Measurements from ENCODE around the gene TMEM223. TPM values are rescaled to one million over a fixed set of nuclear protein-coding genes. Genes with fewer than 3 reads are reported as not detected.
A peak's percentile ranks its signal among the peaks of the same experiment; 100 is the strongest.

The TMEM223 gene
- total and polyA plus RNA-seq, 9 of the 15 experiments (the other 6 are each of a cell fraction or from before 2014, with no cell fraction given), result 5.9 to 34.5 (median 19.6) TPM

GRCh38 chr11:62771144-62772021 lies 20.4 kb downstream of the TMEM223 start, which contains the start of gene TAF6L (continued):
- TF ChIP-seq ZNF146 (CRISPR knock-in tag; IDR thresholded peaks at IDR 0.05; ENCODE audit: unreplicated experiment) (no peak), ZSCAN32 (CRISPR knock-in tag; IDR thresholded peaks at IDR 0.05) (no peak), HMG20A (CRISPR knock-in tag; conservative IDR thresholded peaks at IDR 0.05) (no peak), ZNF263 (CRISPR knock-in tag; IDR thresholded peaks at IDR 0.05; ENCODE audit: borderline replicate concordance) (peak; percentile 24; the same call in 1 of the 2 replicates), CBFB (CRISPR knock-in tag; IDR thresholded peaks at IDR 0.05) (no peak), HDAC2 (IDR thresholded peaks at IDR 0.05) (peak; percentile 95), CBFA2T3 (IDR thresholded peaks at IDR 0.05) (peak; percentile 29), KLF13 (tag; IDR thresholded peaks at IDR 0.05; ENCODE audit: borderline replicate concordance, low read depth) (peak; percentile 76; the same call in 1 of the 2 replicates), BRCA1 (IDR thresholded peaks at IDR 0.05) (no peak), BRCA1 (CRISPR knock-in tag; IDR thresholded peaks at IDR 0.05) (no peak), ZBTB2 (IDR thresholded peaks at IDR 0.05) (peak; percentile 63; the same call in 1 of the 2 replicates), ELF1 (tag; IDR thresholded peaks at IDR 0.05) (no peak), ZNF444 (CRISPR knock-in tag; IDR thresholded peaks at IDR 0.05) (no peak), BRD4 (IDR thresholded peaks at IDR 0.05) (no peak), RBFOX2 (IDR thresholded peaks at IDR 0.05; ENCODE audit: low read depth, low read length) (peak; percentile 91), E4F1 (CRISPR knock-in tag; IDR thresholded peaks at IDR 0.05; ENCODE audit: borderline replicate concordance) (no peak), SMARCC2 (IDR thresholded peaks at IDR 0.05; ENCODE audit: low read depth) (no peak), BACH1 (tag; IDR thresholded peaks at IDR 0.05) (no peak), KLF10 (CRISPR knock-in tag; IDR thresholded peaks at IDR 0.05) (no peak), SIRT6 (IDR thresholded peaks at IDR 0.05; ENCODE audit: low read depth, low read length) (no peak), CHD4 (IDR thresholded peaks at IDR 0.05; ENCODE audit: insufficient read depth, insufficient replicate concordance, low read depth, low read length, poor library complexity, severe bottlenecking) (peak; percentile 84), EP300 (IDR thresholded peaks at IDR 0.05; ENCODE audit: low read length) (no peak; the same call in 1 of the 2 replicates), RFX5 (IDR thresholded peaks at IDR 0.05; ENCODE audit: low read depth, low read length) (no peak), BHLHE40 (IDR thresholded peaks at IDR 0.05; ENCODE audit: low read length) (peak; percentile 92)
- TF ChIP-seq, protein P1, sequence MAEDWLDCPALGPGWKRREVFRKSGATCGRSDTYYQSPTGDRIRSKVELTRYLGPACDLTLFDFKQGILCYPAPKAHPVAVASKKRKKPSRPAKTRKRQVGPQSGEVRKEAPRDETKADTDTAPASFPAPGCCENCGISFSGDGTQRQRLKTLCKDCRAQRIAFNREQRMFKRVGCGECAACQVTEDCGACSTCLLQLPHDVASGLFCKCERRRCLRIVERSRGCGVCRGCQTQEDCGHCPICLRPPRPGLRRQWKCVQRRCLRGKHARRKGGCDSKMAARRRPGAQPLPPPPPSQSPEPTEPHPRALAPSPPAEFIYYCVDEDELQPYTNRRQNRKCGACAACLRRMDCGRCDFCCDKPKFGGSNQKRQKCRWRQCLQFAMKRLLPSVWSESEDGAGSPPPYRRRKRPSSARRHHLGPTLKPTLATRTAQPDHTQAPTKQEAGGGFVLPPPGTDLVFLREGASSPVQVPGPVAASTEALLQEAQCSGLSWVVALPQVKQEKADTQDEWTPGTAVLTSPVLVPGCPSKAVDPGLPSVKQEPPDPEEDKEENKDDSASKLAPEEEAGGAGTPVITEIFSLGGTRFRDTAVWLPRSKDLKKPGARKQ (CRISPR knock-in tag; IDR thresholded peaks at IDR 0.05), result no peak

Measured in K562 (cell line).